ENCODE data around the gene ZSWIM7. TPM values are rescaled to one million over a fixed set of nuclear protein-coding genes. Genes with fewer than 3 reads are reported as not detected.

The ZSWIM7 gene
- total and polyA plus RNA-seq, 8 donors = 4.5 to 43.5 (median 20.0) TPM; not detected in 1

GRCh38 chr17:15952048-15952532 is 47.4 kb downstream of the ZSWIM7 start:
- no peak overlapping the region for H3K4me3 ChIP-seq
- no peaks in the 10 kb centered on the region for H3K36me3 ChIP-seq
- no peaks in the 10 kb centered on the region for H3K27me3 ChIP-seq
- DNase-seq = no peak
- no peak overlapping the region for H3K27ac ChIP-seq
- TF ChIP-seq POLR2A (IDR thresholded peaks at IDR 0.05) = no peak
- peaks cover 0 to 9% (median 3%) of the 10 kb centered on the region in 4 donors for H3K4me1 ChIP-seq
- no peaks in the 10 kb centered on the region for H3K9me3 ChIP-seq
- intact Hi-C loops (cut with DNase I; ENCODE audit: low total_unique reads) = no loop called here
- WGBS, 5 donors = 33 to 65% (median 46%) methylated on average over 7 of the region's 7 CpGs

- TF ChIP-seq POLR2AphosphoS5 (IDR thresholded peaks at IDR 0.05) = no peak
- no peak for TF ChIP-seq POLR2A (IDR thresholded peaks at IDR 0.05)
- TF ChIP-seq, protein P1, sequence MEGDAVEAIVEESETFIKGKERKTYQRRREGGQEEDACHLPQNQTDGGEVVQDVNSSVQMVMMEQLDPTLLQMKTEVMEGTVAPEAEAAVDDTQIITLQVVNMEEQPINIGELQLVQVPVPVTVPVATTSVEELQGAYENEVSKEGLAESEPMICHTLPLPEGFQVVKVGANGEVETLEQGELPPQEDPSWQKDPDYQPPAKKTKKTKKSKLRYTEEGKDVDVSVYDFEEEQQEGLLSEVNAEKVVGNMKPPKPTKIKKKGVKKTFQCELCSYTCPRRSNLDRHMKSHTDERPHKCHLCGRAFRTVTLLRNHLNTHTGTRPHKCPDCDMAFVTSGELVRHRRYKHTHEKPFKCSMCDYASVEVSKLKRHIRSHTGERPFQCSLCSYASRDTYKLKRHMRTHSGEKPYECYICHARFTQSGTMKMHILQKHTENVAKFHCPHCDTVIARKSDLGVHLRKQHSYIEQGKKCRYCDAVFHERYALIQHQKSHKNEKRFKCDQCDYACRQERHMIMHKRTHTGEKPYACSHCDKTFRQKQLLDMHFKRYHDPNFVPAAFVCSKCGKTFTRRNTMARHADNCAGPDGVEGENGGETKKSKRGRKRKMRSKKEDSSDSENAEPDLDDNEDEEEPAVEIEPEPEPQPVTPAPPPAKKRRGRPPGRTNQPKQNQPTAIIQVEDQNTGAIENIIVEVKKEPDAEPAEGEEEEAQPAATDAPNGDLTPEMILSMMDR (IDR thresholded peaks at IDR 0.05) = no peak
- no peak for TF ChIP-seq EP300 (IDR thresholded peaks at IDR 0.05)
- no peak overlapping the region for H3K4me3 ChIP-seq
- 94 to 100% (median 95%) methylated on average over 2 to 6 of the region's 6 CpGs for WGBS, 5 donors
- H3K36me3 ChIP-seq = no peaks in the 10 kb centered on the region
- no peak for DNase-seq
- H3K27ac ChIP-seq = no peak overlapping the region
- no peaks in the 10 kb centered on the region for H3K27me3 ChIP-seq
- peaks cover 0 to 15% (median 3%) of the 10 kb centered on the region in 4 donors for H3K4me1 ChIP-seq
- H3K9me3 ChIP-seq = no peaks in the 10 kb centered on the region
- intact Hi-C loops (cut with DNase I; ENCODE audit: low total_unique reads) = no loop called here
These were observed 48.0 kb downstream of the ZSWIM7 start for GRCh38 chr17:15951368-15952047.

- Histone ChIP-seq H3K27me3 (peaks cover 0 to 28% (median 22%) of the 10 kb centered on the region in 3 donors), H3K27ac (no peak overlapping the region), H3K9me3 (no peaks in the 10 kb centered on the region), H3K36me3 (no peaks in the 10 kb centered on the region), H3K4me1 (peaks cover 23 to 42% (median 28%) of the 10 kb centered on the region in 4 donors), H3K4me3 (no peak overlapping the region)
- no peak for TF ChIP-seq EP300 (IDR thresholded peaks at IDR 0.05)
- no peak for TF ChIP-seq POLR2AphosphoS5 (IDR thresholded peaks at IDR 0.05)
- TF ChIP-seq POLR2A (IDR thresholded peaks at IDR 0.05) = no peak
- 81 to 93% (median 92%) methylated on average over 8 to 15 of the region's 16 CpGs for WGBS, 5 donors
- intact Hi-C loops (cut with DNase I; ENCODE audit: low total_unique reads) = no loop called here
- DNase-seq = no peak
These were observed 51.3 kb downstream of the ZSWIM7 start for GRCh38 chr17:15947976-15948752.

GRCh38 chr17:15947271-15947670 is 52.2 kb downstream of the ZSWIM7 start:
- Histone ChIP-seq H3K36me3 (no peaks in the 10 kb centered on the region), H3K27me3 (peaks cover 0 to 36% (median 22%) of the 10 kb centered on the region in 3 donors), H3K9me3 (no peaks in the 10 kb centered on the region), H3K4me1 (peaks cover 23 to 42% (median 28%) of the 10 kb centered on the region in 4 donors), H3K27ac (peak overlapping the region in 1 of 5 donors; percentile 2), H3K4me3 (no peak overlapping the region)
- DNase-seq = peak in 1 of 2 donors; percentile 27
- TF ChIP-seq EP300 (IDR thresholded peaks at IDR 0.05) = no peak
- no peak for TF ChIP-seq POLR2AphosphoS5 (IDR thresholded peaks at IDR 0.05)
- no peak for TF ChIP-seq POLR2A (IDR thresholded peaks at IDR 0.05)
- TF ChIP-seq, protein P1 (IDR thresholded peaks at IDR 0.05) = no peak
- 63 to 89% (median 87%) methylated on average over 2 to 3 of the region's 3 CpGs for WGBS, 5 donors
- intact Hi-C loops (cut with DNase I; ENCODE audit: low total_unique reads) = no loop called here

- no peak for DNase-seq
- H3K36me3 ChIP-seq = no peaks in the 10 kb centered on the region
- no peaks in the 10 kb centered on the region for H3K9me3 ChIP-seq
- intact Hi-C loops (cut with DNase I; ENCODE audit: low total_unique reads) = no loop called here
- H3K4me3 ChIP-seq = peak overlapping the region in 1 of 4 donors; percentile 57
- H3K27ac ChIP-seq = peak overlapping the region in 1 of 5 donors; percentile 2
- 70 to 88% (median 82%) methylated on average over 7 to 9 of the region's 9 CpGs for WGBS, 5 donors
- H3K27me3 ChIP-seq = peaks cover 0 to 36% (median 22%) of the 10 kb centered on the region in 3 donors
- no peak for TF ChIP-seq POLR2AphosphoS5 (IDR thresholded peaks at IDR 0.05)
- TF ChIP-seq, protein P1 (IDR thresholded peaks at IDR 0.05) = no peak
- TF ChIP-seq EP300 (IDR thresholded peaks at IDR 0.05) = no peak
- no peak for TF ChIP-seq POLR2A (IDR thresholded peaks at IDR 0.05)
- peaks cover 23 to 42% (median 28%) of the 10 kb centered on the region in 4 donors for H3K4me1 ChIP-seq
These were observed 52.8 kb downstream of the ZSWIM7 start for GRCh38 chr17:15946611-15947120.

Measured in stomach (tissue), 9 donors.